HepG2 (cell line): Measurements from ENCODE around the gene LILRB2. TPM values are rescaled to one million over a fixed set of nuclear protein-coding genes. Genes with fewer than 3 reads are reported as not detected.

Experiments
- ATAC-seq: fragments of 200-7000 bp; cut with Tn5 transposase; 3 replicates; pipeline ENCODE4 v1.9.1; 2020; ENCODE audit warnings: mild to moderate bottlenecking, moderate library complexity
- BruUV-seq: library from RNA; stranded (reverse); fragments of 400-500 nt; replicated peaks from 2 replicates; lab custom pipeline; 2021; lab: Mats Ljungman, UMichigan
- CTCF ChIA-PET: fragments of 300-600 bp; formaldehyde crosslinking; extraction: SDS; loops from one replicate; lab custom pipeline; 2021; ENCODE audit warnings: low total read pairs, inconsistent platforms, low intra/inter-chr PET ratio; lab: Yijun Ruan, JAX
- POLR2A ChIA-PET: fragments of 350-600 bp; sonication (Branson Sonifier 250); formaldehyde crosslinking; loops from one replicate; lab custom pipeline; 2020; ENCODE audit warnings: antibody characterized with exemption, inconsistent platforms; lab: Yijun Ruan, JAX
- DNase-seq: peaks from one replicate; pipeline ENCODE4 v3.0.0-alpha.2; 2015; ENCODE audit warnings: low spot score
- FAIRE-seq: peaks from 3 replicates; lab custom pipeline; 2011; peaks lifted over from hg19 to GRCh38; lab: Jason Lieb, UNC
- H2AFZ ChIP-seq: one replicate; pipeline ENCODE4 v1.6.1; 2011; ENCODE audit warnings: low read length, inconsistent platforms
- H3K27ac ChIP-seq: fragments of 300-600 bp; 3 replicates; pipeline ENCODE4 v1.8.0; 2011; ENCODE audit warnings: mixed run types, mild to moderate bottlenecking, mixed read lengths, low read length, inconsistent platforms; ENCODE audit not compliant: insufficient read depth; ENCODE audit errors: extremely low read length
- H3K27me3 ChIP-seq, 2 experiments: fragments of 200-600 bp in 1 of 2; 2 replicates in 1 of 2; 3 replicates in 1 of 2; pipeline versions ENCODE4 v1.6.0 to v1.8.0; 2011; ENCODE audit warnings: low read length in 2 of 2, mild to moderate bottlenecking in 2 of 2, moderate library complexity in 2 of 2, inconsistent platforms in 1 of 2; ENCODE audit not compliant: insufficient read depth in 2 of 2, control insufficient read depth in 1 of 2
- H3K36me3 ChIP-seq, 2 experiments: fragments of 200-600 bp in 1 of 2; replicated peaks in 1 of 2; 2 replicates in 1 of 2; 3 replicates in 1 of 2; pipeline versions ENCODE4 v1.5.1 to v1.8.0; 2011; ENCODE audit warnings: low read length in 2 of 2, inconsistent platforms in 1 of 2; ENCODE audit not compliant: insufficient read depth in 2 of 2, control insufficient read depth in 1 of 2
- H3K4me1 ChIP-seq: 2 replicates; pipeline ENCODE4 v1.5.1; 2012; ENCODE audit warnings: low read length, inconsistent platforms; ENCODE audit not compliant: insufficient read depth
- H3K4me2 ChIP-seq: 2 replicates; pipeline ENCODE4 v1.6.0; 2011; ENCODE audit warnings: low read depth, low read length, inconsistent platforms
- H3K4me3 ChIP-seq, 3 experiments: fragments of 200-600 bp in 1 of 3; sonication (generic), shearing (Covaris generic) in 1 of 3; replicated peaks in 1 of 3; 2 replicates each; pipeline ENCODE4 v1.5.1; 2011 to 2016; ENCODE audit warnings: low read length in 3 of 3, inconsistent platforms in 2 of 3, low read depth in 2 of 3, mild to moderate bottlenecking in 2 of 3, control low read depth in 1 of 3, mixed read lengths in 1 of 3; ENCODE audit not compliant: insufficient read depth in 1 of 3
- H3K79me2 ChIP-seq: one replicate; pipeline ENCODE4 v1.6.1; 2011; ENCODE audit warnings: low read length, inconsistent platforms; ENCODE audit not compliant: insufficient read depth
- H3K9ac ChIP-seq: 2 replicates; pipeline ENCODE4 v1.6.0; 2011; ENCODE audit warnings: mild to moderate bottlenecking, low read depth, low read length, inconsistent platforms; ENCODE audit not compliant: insufficient read depth
- H3K9me3 ChIP-seq: 2 replicates; pipeline ENCODE4 v1.5.1; 2012; ENCODE audit warnings: mild to moderate bottlenecking, low read length
- H4K20me1 ChIP-seq: 2 replicates; pipeline ENCODE4 v1.6.0; 2011; ENCODE audit warnings: inconsistent platforms, mild to moderate bottlenecking, low read length, moderate library complexity; ENCODE audit not compliant: insufficient read depth
- ATRX ChIP-seq: sonication (generic); formaldehyde crosslinking; IDR thresholded peaks from 2 replicates; pipeline ENCODE4 v1.4.0; 2020; ENCODE audit warnings: missing genetic modification reagents, borderline replicate concordance
- KLF9 ChIP-seq: IDR thresholded peaks from 2 replicates; pipeline ENCODE4 v1.6.1; 2016; ENCODE audit warnings: low read depth
- PHF5A ChIP-seq: IDR thresholded peaks from one replicate; pipeline ENCODE4 v1.6.1; 2018; ENCODE audit warnings: low read depth, missing genetic modification reagents; ENCODE audit not compliant: unreplicated experiment
- U2AF1 ChIP-seq: fragments of 200-400 bp; formaldehyde crosslinking; optimal IDR thresholded peaks from 2 replicates; pipeline ENCODE3; 2017; ENCODE audit warnings: mild to moderate bottlenecking, low read depth, low read length
- WGBS: methylation state at CpG from one replicate; pipeline ENCODE4 v1.1.6; 2017; ENCODE audit warnings: low lambda C conversion rate; 5-methylcytosine and 5-hydroxymethylcytosine counted together
- in situ Hi-C: cut with HindIII; loops from 2 replicates; pipeline ENCODE4 v1.10.0; 2017; ENCODE audit warnings: low pct_unique_long_range_greater_than_20kb; ENCODE audit not compliant: extremely low pct_ligation_motif_present
- intact Hi-C: fragments of 100-400 bp; cut with micrococcal nuclease; formaldehyde crosslinking; loops from one replicate; pipeline ENCODE4 v1.10.0; 2022; ENCODE audit not compliant: unreplicated experiment
- polyA plus RNA-seq, 8 experiments: library from polyadenylated mRNA; depleted of rRNA in 3 of 8; stranded (reverse) in 7 of 8; unstranded in 1 of 8; fragments of >200 nt; fragmentation: Illumina TruSeq in 4 of 8; extraction: Trizol in 4 of 8; gene quantifications; 2 replicates each; pipeline versions ENCODE4 v1.2.1 to v1.2.3, GENCODE V29; 2011 to 2016; ENCODE audit warnings: low read depth in 4 of 8, missing spikeins in 1 of 8, mixed read lengths in 1 of 8; ENCODE audit not compliant: insufficient read depth in 1 of 8
- total RNA-seq, 5 experiments: library from RNA; depleted of rRNA; stranded (reverse); fragments of >200 nt; fragmentation: Illumina TruSeq; extraction: Trizol; gene quantifications; 2 replicates each; pipeline ENCODE4 v1.2.3, GENCODE V29; 2016; ENCODE audit warnings: low read depth in 1 of 5
- TF ChIP-seq, protein P1 (sequence below): sonication (generic); formaldehyde crosslinking; IDR thresholded peaks from 2 replicates; pipeline ENCODE4 v1.4.0; 2020; ENCODE audit warnings: missing genetic modification reagents, mild to moderate bottlenecking, borderline replicate concordance

The LILRB2 gene
- total and polyA plus RNA-seq, 2 of the 13 experiments (the other 11 are each of a cell fraction or from before 2014, with no cell fraction given): not detected

DNA sequence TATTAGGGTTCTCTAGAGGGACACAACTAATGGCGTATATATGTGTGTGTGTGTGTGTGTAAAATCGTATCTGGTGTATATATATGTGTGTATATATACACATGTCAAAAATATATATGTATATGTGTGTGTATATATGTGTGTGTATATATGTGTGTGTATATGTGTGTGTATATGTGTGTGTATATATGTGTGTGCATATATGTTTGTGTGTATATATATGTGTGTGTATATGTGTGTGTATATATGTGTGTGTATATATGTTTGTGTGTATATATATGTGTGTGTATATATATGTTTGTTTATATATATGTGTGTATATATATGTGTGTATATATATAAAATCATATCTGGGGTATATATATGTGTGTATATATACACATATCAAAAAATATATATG lies 18.4 kb downstream of the LILRB2 start:
- in situ Hi-C loops: no loop called here

DNA sequence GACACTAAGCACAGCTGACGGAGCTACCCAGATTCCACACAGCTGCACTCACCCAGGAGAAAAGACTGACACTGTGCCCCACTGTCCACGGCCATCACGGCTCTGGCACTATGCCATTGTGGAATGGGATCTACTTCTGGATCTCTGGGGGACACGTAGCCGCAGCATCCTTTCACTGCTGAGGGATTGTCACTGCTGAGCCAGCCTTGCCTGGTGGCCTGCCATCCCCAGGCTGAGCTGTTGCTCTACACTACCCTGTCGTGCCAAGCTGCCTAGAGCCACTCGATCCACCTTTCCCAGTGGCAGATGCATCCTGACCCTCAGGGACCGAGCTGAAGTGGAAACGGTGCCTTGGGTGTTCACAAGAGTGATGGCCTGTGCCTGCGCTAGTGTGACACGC lies 18.8 kb downstream of the LILRB2 start:
- DNase-seq: no peak
- Histone ChIP-seq H3K9me3 (no peaks in the 10 kb centered on the region), H3K4me3 (no peak overlapping the region), H2AFZ (no peak overlapping the region), H3K36me3 (no peaks in the 10 kb centered on the region), H3K79me2 (no peaks in the 10 kb centered on the region), H3K4me1 (no peaks in the 10 kb centered on the region), H4K20me1 (no peaks in the 10 kb centered on the region), H3K27me3 (peaks cover 2 to 26% of the 10 kb centered on the region in 2 experiments; a peak in 4 of 5 replicates), H3K27ac (no peak overlapping the region), H3K9ac (no peak overlapping the region), H3K4me2 (no peak overlapping the region)
- intact Hi-C loops: no loop called here
- ChIA-PET CTCF (no interaction called here), POLR2A (no interaction called here)
- 37% methylated on average over 5 of the region's 11 CpGs for WGBS
- FAIRE-seq: no peak
- no TSS peak for BruUV-seq
- in situ Hi-C loops: no loop called here
- TF ChIP-seq ATRX (CRISPR knock-in tag) (no peak), PHF5A (CRISPR knock-in tag) (no peak)
- no peak for ATAC-seq

More for the DNA sequence above, 18.4 kb downstream of the LILRB2 start:
- H3K27ac ChIP-seq: no peak overlapping the region
- H3K4me1 ChIP-seq: no peaks in the 10 kb centered on the region
- no peaks in the 10 kb centered on the region for H3K9me3 ChIP-seq
- no peak overlapping the region for H3K4me3 ChIP-seq
- H2AFZ ChIP-seq: no peak overlapping the region
- POLR2A ChIA-PET: no interaction called here
- peaks cover 2 to 22% of the 10 kb centered on the region in 2 experiments; a peak in 3 of 5 replicates for H3K27me3 ChIP-seq
- FAIRE-seq (no peak), ATAC-seq (no peak), DNase-seq (no peak)
- CTCF ChIA-PET: no interaction called here
- H3K79me2 ChIP-seq: no peaks in the 10 kb centered on the region
- intact Hi-C loops: no loop called here
- H4K20me1 ChIP-seq: no peaks in the 10 kb centered on the region
- no peak overlapping the region for H3K9ac ChIP-seq
- TF ChIP-seq, protein P1, sequence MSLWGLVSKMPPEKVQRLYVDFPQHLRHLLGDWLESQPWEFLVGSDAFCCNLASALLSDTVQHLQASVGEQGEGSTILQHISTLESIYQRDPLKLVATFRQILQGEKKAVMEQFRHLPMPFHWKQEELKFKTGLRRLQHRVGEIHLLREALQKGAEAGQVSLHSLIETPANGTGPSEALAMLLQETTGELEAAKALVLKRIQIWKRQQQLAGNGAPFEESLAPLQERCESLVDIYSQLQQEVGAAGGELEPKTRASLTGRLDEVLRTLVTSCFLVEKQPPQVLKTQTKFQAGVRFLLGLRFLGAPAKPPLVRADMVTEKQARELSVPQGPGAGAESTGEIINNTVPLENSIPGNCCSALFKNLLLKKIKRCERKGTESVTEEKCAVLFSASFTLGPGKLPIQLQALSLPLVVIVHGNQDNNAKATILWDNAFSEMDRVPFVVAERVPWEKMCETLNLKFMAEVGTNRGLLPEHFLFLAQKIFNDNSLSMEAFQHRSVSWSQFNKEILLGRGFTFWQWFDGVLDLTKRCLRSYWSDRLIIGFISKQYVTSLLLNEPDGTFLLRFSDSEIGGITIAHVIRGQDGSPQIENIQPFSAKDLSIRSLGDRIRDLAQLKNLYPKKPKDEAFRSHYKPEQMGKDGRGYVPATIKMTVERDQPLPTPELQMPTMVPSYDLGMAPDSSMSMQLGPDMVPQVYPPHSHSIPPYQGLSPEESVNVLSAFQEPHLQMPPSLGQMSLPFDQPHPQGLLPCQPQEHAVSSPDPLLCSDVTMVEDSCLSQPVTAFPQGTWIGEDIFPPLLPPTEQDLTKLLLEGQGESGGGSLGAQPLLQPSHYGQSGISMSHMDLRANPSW (CRISPR knock-in tag): no peak
- TF ChIP-seq KLF9 (CRISPR knock-in tag): no peak
- TF ChIP-seq U2AF1: no peak
- BruUV-seq: no TSS peak
- 25% methylated on average over 2 of the region's 2 CpGs for WGBS
- no peak overlapping the region for H3K4me2 ChIP-seq
- H3K36me3 ChIP-seq: no peaks in the 10 kb centered on the region
